ENCODE measurements around the gene IFT80. TPM values are rescaled to one million over a fixed set of nuclear protein-coding genes. Genes with fewer than 3 reads are reported as not detected.

IFT80 gene
- total RNA-seq, 1 experiment from 2014 or later: 20.2 TPM

GRCh38 chr3:160279657-160280056, 119.4 kb downstream of the IFT80 start:
- Histone ChIP-seq H3K4me1 (ENCODE audit: insufficient read depth, low read length, poor library complexity, severe bottlenecking) (no peaks in the 10 kb centered on the region), H3K4me3 (ENCODE audit: low read depth, low read length, poor library complexity, severe bottlenecking) (no peak overlapping the region), H3K27ac (ENCODE audit: low read depth, low read length, poor library complexity, severe bottlenecking) (no peak overlapping the region), H3K27me3 (replicated peaks; ENCODE audit: insufficient read depth, low read depth, low read length, poor library complexity) (no peaks in the 10 kb centered on the region), H3K36me3 (ENCODE audit: insufficient read depth, low read length, poor library complexity, severe bottlenecking) (no peaks in the 10 kb centered on the region), H3K9me3 (ENCODE audit: low read depth, low read length, poor library complexity, severe bottlenecking) (no peaks in the 10 kb centered on the region)
- CTCF ChIA-PET: no interaction called here
- DNase-seq (ENCODE audit: low spot score): no peak
- BruUV-seq (replicated peaks): no TSS peak
- POLR2A ChIA-PET (ENCODE audit: low non-redundant PET): no interaction called here
- intact Hi-C loops (cut with micrococcal nuclease; ENCODE audit: unreplicated experiment): no loop called here
- TF ChIP-seq EZH2 (IDR thresholded peaks at IDR 0.05; ENCODE audit: borderline replicate concordance, low read depth, low read length, poor library complexity, severe bottlenecking) (no peak), CTCF (conservative IDR thresholded peaks at IDR 0.05; ENCODE audit: low read depth, low read length) (no peak)

GRCh38 chr3:160278210-160278609, 120.8 kb downstream of the IFT80 start:
- Histone ChIP-seq H3K36me3 (ENCODE audit: insufficient read depth, low read length, poor library complexity, severe bottlenecking) (no peaks in the 10 kb centered on the region), H3K27ac (ENCODE audit: low read depth, low read length, poor library complexity, severe bottlenecking) (no peak overlapping the region), H3K27me3 (replicated peaks; ENCODE audit: insufficient read depth, low read depth, low read length, poor library complexity) (no peaks in the 10 kb centered on the region), H3K4me3 (ENCODE audit: low read depth, low read length, poor library complexity, severe bottlenecking) (no peak overlapping the region), H3K4me1 (ENCODE audit: insufficient read depth, low read length, poor library complexity, severe bottlenecking) (no peaks in the 10 kb centered on the region), H3K9me3 (ENCODE audit: low read depth, low read length, poor library complexity, severe bottlenecking) (no peaks in the 10 kb centered on the region)
- TF ChIP-seq EZH2 (IDR thresholded peaks at IDR 0.05; ENCODE audit: borderline replicate concordance, low read depth, low read length, poor library complexity, severe bottlenecking): no peak
- TF ChIP-seq CTCF (conservative IDR thresholded peaks at IDR 0.05; ENCODE audit: low read depth, low read length): no peak
- ChIA-PET POLR2A (ENCODE audit: low non-redundant PET) (no interaction called here), CTCF (no interaction called here)
- no TSS peak for BruUV-seq (replicated peaks)
- DNase-seq (ENCODE audit: low spot score): no peak
- intact Hi-C loops (cut with micrococcal nuclease; ENCODE audit: unreplicated experiment): no loop called here

GRCh38 chr3:160265088-160265487, 133.9 kb downstream of the IFT80 start:
- H3K4me1 ChIP-seq (ENCODE audit: insufficient read depth, low read length, poor library complexity, severe bottlenecking): no peaks in the 10 kb centered on the region
- H3K9me3 ChIP-seq (ENCODE audit: low read depth, low read length, poor library complexity, severe bottlenecking): no peaks in the 10 kb centered on the region
- CTCF ChIA-PET: no interaction called here
- intact Hi-C loops (cut with micrococcal nuclease; ENCODE audit: unreplicated experiment): no loop called here
- TF ChIP-seq CTCF (conservative IDR thresholded peaks at IDR 0.05; ENCODE audit: low read depth, low read length): no peak
- no peak for TF ChIP-seq EZH2 (IDR thresholded peaks at IDR 0.05; ENCODE audit: borderline replicate concordance, low read depth, low read length, poor library complexity, severe bottlenecking)
- no TSS peak for BruUV-seq (replicated peaks)
- POLR2A ChIA-PET (ENCODE audit: low non-redundant PET): no interaction called here
- no peak for DNase-seq (ENCODE audit: low spot score)
- H3K36me3 ChIP-seq (ENCODE audit: insufficient read depth, low read length, poor library complexity, severe bottlenecking): no peaks in the 10 kb centered on the region
- H3K27me3 ChIP-seq (replicated peaks; ENCODE audit: insufficient read depth, low read depth, low read length, poor library complexity): no peaks in the 10 kb centered on the region
- H3K4me3 ChIP-seq (ENCODE audit: low read depth, low read length, poor library complexity, severe bottlenecking): no peak overlapping the region
- H3K27ac ChIP-seq (ENCODE audit: low read depth, low read length, poor library complexity, severe bottlenecking): no peak overlapping the region

Data from A673 (cell line).